Keratinocyte (primary cell): ENCODE results near the gene IFNL1.

Experiments
- CTCF ChIP-seq, 3 experiments: IDR thresholded peaks in 1 of 3; conservative IDR thresholded peaks in 1 of 3; optimal IDR thresholded peaks in 1 of 3; 2 replicates in 2 of 3; 3 replicates in 1 of 3; pipeline versions ENCODE3 to v1.5.1; 2011; ENCODE audit warnings: low read length in 3 of 3, mild to moderate bottlenecking in 3 of 3, moderate library complexity in 2 of 3, control low read depth in 1 of 3, inconsistent platforms in 1 of 3; ENCODE audit not compliant: insufficient read depth in 2 of 3; ENCODE audit errors: extremely low read depth in 1 of 3
- EZH2 ChIP-seq: IDR thresholded peaks from one replicate; pipeline ENCODE4 v1.6.1; 2012; ENCODE audit warnings: inconsistent platforms, mild to moderate bottlenecking, low read length, moderate library complexity

GRCh38 chr19:39296906-39297305, 699 bp downstream of the IFNL1 start:
- no peak for TF ChIP-seq CTCF (optimal IDR thresholded peaks at IDR 0.05 in 1 of 3, IDR thresholded peaks at IDR 0.05 in 1 of 3, conservative IDR thresholded peaks at IDR 0.05 in 1 of 3; ENCODE audit: extremely low read depth in 1 of 3, insufficient read depth in 2 of 3, low read length in 3 of 3)
- no peak for TF ChIP-seq EZH2
